Omental fat pad (tissue), 4 donors: ENCODE data around the gene GTPBP3. TPM values are rescaled to one million over a fixed set of nuclear protein-coding genes. Genes with fewer than 3 reads are reported as not detected.

ENCODE experiments used
- ATAC-seq: fragments of 150-250 bp; one replicate; pipeline ENCODE4 v1.9.1; 2016; ENCODE audit warnings: mild to moderate bottlenecking, moderate library complexity; ENCODE audit not compliant: low FRiP score
- DNase-seq: peaks from one replicate; pipeline ENCODE4 v3.0.0-alpha.2; 2019; ENCODE audit warnings: low spot score
- total RNA-seq, 4 donors: library from RNA; depleted of rRNA; stranded (reverse); fragments of >200 nt; gene quantifications; one replicate each; pipeline ENCODE4 v1.1.0, GENCODE V29; 2016
- TF ChIP-seq, protein P1 (sequence below), 3 donors: fragments of 450-650 bp; IDR thresholded peaks; one replicate each; pipeline ENCODE4 v1.5.1; 2016 to 2017; ENCODE audit warnings: antibody characterized with exemption in 3 of 3, mild to moderate bottlenecking in 3 of 3, moderate library complexity in 2 of 3

GTPBP3 gene
- total RNA-seq, 4 donors from 2014 or later, result 7.2 to 36.4 (median 12.0) TPM

DNA sequence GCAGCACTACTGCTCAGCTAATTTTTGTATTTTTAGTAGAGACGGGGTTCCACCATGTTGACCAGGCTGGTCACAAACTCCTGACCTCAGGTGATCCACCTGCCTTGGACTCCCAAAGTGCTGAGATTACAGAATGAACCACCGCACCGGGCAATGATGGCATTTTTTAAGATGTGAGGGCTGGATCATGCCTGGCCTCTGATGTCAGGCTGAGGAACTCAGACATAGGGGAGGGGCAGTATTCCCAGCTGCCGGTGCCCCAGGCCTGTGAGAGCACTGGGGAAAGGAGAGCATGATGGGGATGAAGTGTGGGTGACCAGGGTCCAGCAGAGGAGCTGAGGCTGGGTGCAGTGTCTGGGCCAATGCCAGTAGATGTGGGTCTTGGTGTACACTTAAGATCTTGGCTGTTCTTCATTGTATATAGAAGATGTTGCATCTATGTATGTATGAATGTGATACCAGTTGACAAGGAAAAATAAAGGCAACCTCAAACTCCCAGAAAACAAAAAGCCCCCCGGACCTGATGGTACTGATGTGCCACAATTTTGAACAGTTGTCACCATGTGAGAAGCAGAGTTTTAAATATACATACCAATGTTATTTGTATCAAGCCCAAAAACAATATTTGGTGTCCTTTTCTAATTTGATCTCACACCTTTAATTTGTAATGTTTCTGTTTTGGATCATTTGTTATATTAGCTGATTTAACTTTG, 43.2 kb downstream of the GTPBP3 start:
- TF ChIP-seq, protein P1, sequence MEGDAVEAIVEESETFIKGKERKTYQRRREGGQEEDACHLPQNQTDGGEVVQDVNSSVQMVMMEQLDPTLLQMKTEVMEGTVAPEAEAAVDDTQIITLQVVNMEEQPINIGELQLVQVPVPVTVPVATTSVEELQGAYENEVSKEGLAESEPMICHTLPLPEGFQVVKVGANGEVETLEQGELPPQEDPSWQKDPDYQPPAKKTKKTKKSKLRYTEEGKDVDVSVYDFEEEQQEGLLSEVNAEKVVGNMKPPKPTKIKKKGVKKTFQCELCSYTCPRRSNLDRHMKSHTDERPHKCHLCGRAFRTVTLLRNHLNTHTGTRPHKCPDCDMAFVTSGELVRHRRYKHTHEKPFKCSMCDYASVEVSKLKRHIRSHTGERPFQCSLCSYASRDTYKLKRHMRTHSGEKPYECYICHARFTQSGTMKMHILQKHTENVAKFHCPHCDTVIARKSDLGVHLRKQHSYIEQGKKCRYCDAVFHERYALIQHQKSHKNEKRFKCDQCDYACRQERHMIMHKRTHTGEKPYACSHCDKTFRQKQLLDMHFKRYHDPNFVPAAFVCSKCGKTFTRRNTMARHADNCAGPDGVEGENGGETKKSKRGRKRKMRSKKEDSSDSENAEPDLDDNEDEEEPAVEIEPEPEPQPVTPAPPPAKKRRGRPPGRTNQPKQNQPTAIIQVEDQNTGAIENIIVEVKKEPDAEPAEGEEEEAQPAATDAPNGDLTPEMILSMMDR (IDR thresholded peaks at IDR 0.05), result no peak

DNA sequence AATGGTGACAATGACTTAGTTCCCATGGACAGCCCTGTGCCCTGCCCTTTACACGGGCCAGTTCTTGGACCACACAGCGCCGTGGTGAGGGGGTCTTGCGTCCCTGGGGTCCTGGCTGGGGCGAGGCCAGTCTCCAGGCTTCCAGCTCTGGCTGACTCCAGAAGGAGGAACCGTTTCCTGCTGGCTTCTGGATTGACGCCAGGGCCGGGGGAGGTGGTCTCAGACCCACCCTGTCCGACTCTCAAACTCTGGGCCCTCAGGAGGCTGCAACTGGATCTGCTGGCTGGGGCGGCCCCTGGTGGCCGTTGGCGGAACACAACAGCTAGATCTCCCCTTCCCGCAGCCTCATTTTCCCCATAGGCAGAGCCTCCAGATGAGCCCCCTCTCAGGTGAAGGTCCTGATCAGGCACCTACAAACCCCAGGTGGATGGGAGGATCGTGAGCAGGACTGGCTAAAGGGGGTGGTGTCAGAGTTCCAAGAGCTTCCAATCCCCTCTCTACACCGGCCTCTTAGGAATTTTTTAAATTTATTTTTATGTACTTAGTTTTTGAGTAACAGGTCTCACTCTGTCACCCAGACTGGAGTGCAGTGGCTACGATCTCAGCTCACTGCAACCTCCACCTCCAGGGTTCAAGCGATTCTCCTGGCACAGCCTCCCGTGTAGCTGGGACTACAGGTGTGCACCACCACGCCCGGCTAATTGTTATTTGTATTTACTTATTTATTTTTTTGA, 48.7 kb downstream of the GTPBP3 start:
- no peak for ATAC-seq
- TF ChIP-seq, protein P1 (IDR thresholded peaks at IDR 0.05), result peak in 1 of 3 donors; percentile 29
- peak; percentile 70 for DNase-seq

More for the DNA sequence above, 43.2 kb downstream of the GTPBP3 start:
- ATAC-seq (no peak), DNase-seq (no peak)

DNA sequence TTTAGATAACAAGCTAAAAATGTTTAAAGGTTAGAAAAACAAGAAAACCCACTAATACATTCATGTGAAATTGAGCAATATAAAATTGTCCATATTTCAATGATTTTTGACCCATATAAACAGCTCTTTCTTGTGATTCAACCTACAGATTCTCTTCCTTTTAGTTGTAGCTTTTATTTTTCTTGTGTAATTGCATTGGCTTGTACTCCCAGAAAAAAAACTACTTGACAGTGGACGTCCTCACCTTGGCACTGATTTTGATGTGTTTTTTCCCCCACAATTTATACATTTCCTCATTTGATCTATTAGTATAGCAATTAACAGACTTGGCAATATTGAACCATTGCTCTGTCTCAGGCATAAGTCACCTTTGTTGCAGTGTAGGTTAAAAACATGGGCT, 51.9 kb downstream of the GTPBP3 start:
- ATAC-seq, result no peak
- TF ChIP-seq, protein P1 (IDR thresholded peaks at IDR 0.05), result no peak
- no peak for DNase-seq

DNA sequence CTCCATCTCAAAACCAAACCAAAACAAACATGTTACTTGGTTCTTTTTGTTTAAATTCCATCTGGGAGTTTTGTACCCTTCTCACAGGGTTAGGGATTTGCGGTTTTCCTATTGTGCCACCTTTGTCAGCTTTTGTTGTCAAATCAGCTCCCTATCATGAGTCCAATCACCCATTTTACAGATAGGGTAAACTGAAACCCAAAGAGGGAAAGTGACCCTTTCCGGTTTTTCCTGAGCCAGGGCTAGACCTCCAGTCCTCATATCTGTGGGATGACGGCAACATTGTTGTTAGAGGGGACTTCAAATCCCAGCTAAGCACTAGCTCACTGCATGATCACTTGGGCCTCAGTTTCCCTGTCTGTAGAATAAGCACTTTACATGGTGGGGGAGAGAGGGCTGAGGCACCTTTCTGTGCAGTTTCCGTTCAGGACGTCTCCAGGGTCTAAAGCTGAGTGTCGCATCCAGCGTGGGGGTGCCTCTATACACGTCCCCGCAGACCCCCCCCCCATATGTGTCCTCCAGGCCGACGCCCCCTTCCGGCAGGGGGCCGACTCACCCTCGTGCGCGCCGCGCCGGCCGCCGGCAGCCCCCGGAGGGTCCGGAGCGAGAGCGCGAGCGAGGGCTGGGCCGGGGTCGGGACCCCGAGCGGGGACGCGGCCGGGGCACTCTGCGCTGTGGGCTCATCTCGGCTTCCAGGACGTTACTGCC, 52.8 kb downstream of the GTPBP3 start:
- DNase-seq, result no peak
- TF ChIP-seq, protein P1 (IDR thresholded peaks at IDR 0.05), result no peak
- no peak for ATAC-seq

DNA sequence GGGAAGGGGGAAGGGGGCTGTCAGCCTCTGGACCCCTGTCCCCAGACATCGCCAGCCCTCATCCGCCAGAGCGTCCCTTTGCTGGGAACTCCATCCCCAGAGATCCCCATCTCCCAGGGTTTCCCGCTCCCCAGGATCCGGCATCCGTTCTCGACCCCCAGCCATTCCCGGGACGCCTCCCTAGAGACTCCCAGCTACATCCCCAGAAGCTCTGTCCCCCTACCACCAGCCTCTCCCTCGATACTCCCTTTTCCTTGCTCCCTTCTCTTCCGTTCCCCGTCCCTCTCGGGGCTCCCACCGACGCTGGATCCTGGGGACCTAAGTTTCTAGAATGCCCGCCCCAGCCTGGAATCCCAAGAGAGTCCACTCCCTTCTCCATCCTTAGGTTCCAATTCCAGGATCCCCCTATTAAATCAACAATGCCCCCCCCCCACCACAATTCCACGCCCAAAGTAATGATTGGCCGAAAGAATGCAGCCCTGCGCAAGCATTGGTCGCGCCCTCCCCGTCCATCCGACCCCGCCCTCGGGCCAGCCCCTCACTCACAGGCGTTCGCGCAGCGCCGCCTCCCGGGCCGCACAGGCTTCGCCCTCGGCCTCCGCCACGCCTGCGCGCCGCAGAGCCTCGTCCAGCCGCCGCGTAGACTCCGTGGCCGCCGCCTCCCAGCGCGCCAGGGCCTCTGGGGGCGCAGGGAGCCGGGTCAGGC, 53.5 kb downstream of the GTPBP3 start:
- peak; percentile 82 for DNase-seq
- peak; percentile 98 for ATAC-seq
- TF ChIP-seq, protein P1 (IDR thresholded peaks at IDR 0.05), result peak in 2 of 3 donors; percentile 47 to 66

DNA sequence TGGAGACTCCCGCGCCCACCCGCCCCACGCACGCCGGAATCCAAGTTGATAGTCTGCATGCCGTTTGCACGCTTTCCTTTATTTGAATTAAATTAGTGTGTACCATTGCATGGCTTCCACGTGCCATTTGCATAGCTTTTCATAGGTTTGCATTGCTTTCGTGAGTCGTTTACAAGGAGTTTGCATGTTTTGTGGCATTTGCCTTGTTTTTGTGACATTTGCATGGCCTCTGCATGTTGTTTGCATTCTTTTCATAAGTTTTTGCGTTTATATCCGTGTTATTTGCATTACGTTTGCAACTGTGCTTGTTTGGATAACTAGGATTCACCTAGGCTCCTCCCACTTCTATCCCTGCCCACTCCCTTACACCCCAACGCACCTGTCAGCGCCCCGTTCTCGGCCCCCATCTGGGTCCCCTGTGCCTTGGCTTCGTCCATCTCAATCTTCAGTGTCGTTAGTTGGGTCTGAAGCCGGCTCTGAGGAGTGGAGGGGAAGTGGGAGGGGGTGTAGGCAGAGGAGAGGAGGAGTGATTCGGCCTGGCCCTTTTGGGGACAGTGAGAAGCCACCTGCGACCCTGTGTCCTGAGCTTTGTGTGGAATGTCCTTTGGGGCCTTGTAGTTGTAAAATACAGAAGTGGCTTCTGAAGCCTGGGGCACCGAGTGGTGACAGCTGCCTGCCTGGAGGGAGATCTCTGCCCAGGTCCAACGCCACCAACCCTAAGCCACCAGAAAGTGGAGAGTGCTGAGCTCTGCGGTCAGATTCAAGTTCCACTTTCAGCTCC, 54.2 kb downstream of the GTPBP3 start:
- DNase-seq (no peak), ATAC-seq (no peak)
- TF ChIP-seq, protein P1 (IDR thresholded peaks at IDR 0.05), result no peak
